ENCODE data around the gene SLC7A4. TPM values are rescaled to one million over a fixed set of nuclear protein-coding genes. Genes with fewer than 3 reads are reported as not detected.
A peak's percentile ranks its signal among the peaks of the same experiment; 100 is the strongest.

The SLC7A4 gene
- total and polyA plus RNA-seq, 5 donors: 0.33 to 1.9 (median 0.59) TPM

GRCh38 chr22:21033895-21034294 lies 1.5 kb upstream of the SLC7A4 start:
- no peak for ATAC-seq
- 88% methylated on average over 3 of the region's 3 CpGs for WGBS
- intact Hi-C loops (cut with DNase I): no loop called here

GRCh38 chr22:21032868-21033688 lies 717 bp upstream of the SLC7A4 start:
- H3K9me3 ChIP-seq (ENCODE audit: control insufficient read depth, low read length): no peaks in the 10 kb centered on the region
- H3K27ac ChIP-seq (ENCODE audit: low read length): no peak overlapping the region
- H3K27me3 ChIP-seq (ENCODE audit: control insufficient read depth, insufficient read depth): no peaks in the 10 kb centered on the region
- 76% methylated on average over 12 of the region's 12 CpGs for WGBS
- peak in 1 of 3 donors; percentile 56 for DNase-seq
- H3K4me3 ChIP-seq (ENCODE audit: low read length): no peak overlapping the region
- ATAC-seq: peak; percentile 4 to 5
- intact Hi-C loops (cut with DNase I): no loop called here
- H3K4me1 ChIP-seq (ENCODE audit: control insufficient read depth, insufficient read depth, low read length): peaks cover 2% of the 10 kb centered on the region

More at GRCh38 chr22:21033895-21034294, 1.5 kb upstream of the SLC7A4 start:
- no peak for DNase-seq
- H3K4me3 ChIP-seq (ENCODE audit: low read length): no peak overlapping the region
- no peaks in the 10 kb centered on the region for H3K27me3 ChIP-seq (ENCODE audit: control insufficient read depth, insufficient read depth)
- H3K4me1 ChIP-seq (ENCODE audit: control insufficient read depth, insufficient read depth, low read length): peaks cover 7% of the 10 kb centered on the region
- no peak overlapping the region for H3K27ac ChIP-seq (ENCODE audit: low read length)
- no peaks in the 10 kb centered on the region for H3K9me3 ChIP-seq (ENCODE audit: control insufficient read depth, low read length)

GRCh38 chr22:21031545-21032036 lies 770 bp downstream of the SLC7A4 start:
- DNase-seq (peak in 2 of 3 donors; percentile 44 to 49), ATAC-seq (no peak)
- WGBS: 86% methylated on average over 18 of the region's 18 CpGs
- intact Hi-C loops (cut with DNase I): no loop called here
- Histone ChIP-seq H3K4me1 (ENCODE audit: control insufficient read depth, insufficient read depth, low read length) (no peaks in the 10 kb centered on the region), H3K4me3 (ENCODE audit: low read length) (no peak overlapping the region), H3K27me3 (ENCODE audit: control insufficient read depth, insufficient read depth) (no peaks in the 10 kb centered on the region), H3K9me3 (ENCODE audit: control insufficient read depth, low read length) (no peaks in the 10 kb centered on the region), H3K27ac (ENCODE audit: low read length) (no peak overlapping the region)

- 92% methylated on average over 40 of the region's 40 CpGs for WGBS
- DNase-seq: peak in 2 of 3 donors; percentile 54 to 60
- H3K27ac ChIP-seq (ENCODE audit: low read length): no peak overlapping the region
- intact Hi-C loops (cut with DNase I): no loop called here
- no peaks in the 10 kb centered on the region for H3K4me1 ChIP-seq (ENCODE audit: control insufficient read depth, insufficient read depth, low read length)
- no peak overlapping the region for H3K4me3 ChIP-seq (ENCODE audit: low read length)
- H3K9me3 ChIP-seq (ENCODE audit: control insufficient read depth, low read length): no peaks in the 10 kb centered on the region
- no peaks in the 10 kb centered on the region for H3K27me3 ChIP-seq (ENCODE audit: control insufficient read depth, insufficient read depth)
- ATAC-seq: no peak
Measured at GRCh38 chr22:21030621-21031544, 1.5 kb downstream of the SLC7A4 start.

GRCh38 chr22:21030032-21030431 lies 2.3 kb downstream of the SLC7A4 start:
- 89% methylated on average over 15 of the region's 15 CpGs for WGBS
- intact Hi-C loops (cut with DNase I): no loop called here
- DNase-seq (peak in 2 of 3 donors; percentile 17 to 51), ATAC-seq (no peak)
- Histone ChIP-seq H3K9me3 (ENCODE audit: control insufficient read depth, low read length) (no peaks in the 10 kb centered on the region), H3K4me1 (ENCODE audit: control insufficient read depth, insufficient read depth, low read length) (no peaks in the 10 kb centered on the region), H3K27ac (ENCODE audit: low read length) (no peak overlapping the region), H3K4me3 (ENCODE audit: low read length) (no peak overlapping the region), H3K27me3 (ENCODE audit: control insufficient read depth, insufficient read depth) (no peaks in the 10 kb centered on the region)

- Histone ChIP-seq H3K4me3 (ENCODE audit: low read length) (no peak overlapping the region), H3K27ac (ENCODE audit: low read length) (no peak overlapping the region), H3K4me1 (ENCODE audit: control insufficient read depth, insufficient read depth, low read length) (no peaks in the 10 kb centered on the region), H3K27me3 (ENCODE audit: control insufficient read depth, insufficient read depth) (no peaks in the 10 kb centered on the region), H3K9me3 (ENCODE audit: control insufficient read depth, low read length) (no peaks in the 10 kb centered on the region)
- WGBS: 73% methylated on average over 12 of the region's 12 CpGs
- DNase-seq (peak in 2 of 3 donors; percentile 19 to 23), ATAC-seq (no peak)
- intact Hi-C loops (cut with DNase I): loop anchor here in 1 of 4 donors (1.0 kb wide), 1 partner anchor 9 kb away; no protein-coding TSS in a partner anchor
Measured at GRCh38 chr22:21029486-21030025, 2.8 kb downstream of the SLC7A4 start.

- Histone ChIP-seq H3K27ac (ENCODE audit: low read length) (no peak overlapping the region), H3K27me3 (ENCODE audit: control insufficient read depth, insufficient read depth) (no peaks in the 10 kb centered on the region), H3K9me3 (ENCODE audit: control insufficient read depth, low read length) (no peaks in the 10 kb centered on the region), H3K4me1 (ENCODE audit: control insufficient read depth, insufficient read depth, low read length) (no peaks in the 10 kb centered on the region), H3K4me3 (ENCODE audit: low read length) (no peak overlapping the region)
- intact Hi-C loops (cut with DNase I): loop anchor here in 1 of 4 donors (1.0 kb wide), 1 partner anchor 8 kb away; no protein-coding TSS in a partner anchor
- DNase-seq (peak in 2 of 3 donors; percentile 31 to 39), ATAC-seq (no peak)
- 86% methylated on average over 13 of the region's 13 CpGs for WGBS
Measured at GRCh38 chr22:21028277-21029251, 3.8 kb downstream of the SLC7A4 start.

- intact Hi-C loops (cut with DNase I): no loop called here
- H3K27me3 ChIP-seq (ENCODE audit: control insufficient read depth, insufficient read depth): no peaks in the 10 kb centered on the region
- no peak overlapping the region for H3K27ac ChIP-seq (ENCODE audit: low read length)
- DNase-seq: peak in 2 of 3 donors; percentile 72 to 85
- no peak for ATAC-seq
- no peak overlapping the region for H3K4me3 ChIP-seq (ENCODE audit: low read length)
- WGBS: 66% methylated on average over 14 of the region's 14 CpGs
- no peaks in the 10 kb centered on the region for H3K4me1 ChIP-seq (ENCODE audit: control insufficient read depth, insufficient read depth, low read length)
- H3K9me3 ChIP-seq (ENCODE audit: control insufficient read depth, low read length): no peaks in the 10 kb centered on the region
Measured at GRCh38 chr22:21026783-21027692, 5.3 kb downstream of the SLC7A4 start.

All from right cardiac atrium (tissue), 5 donors.